H9 (cell line): ENCODE results near the gene RUNX2. TPM values are rescaled to one million over a fixed set of nuclear protein-coding genes. Genes with fewer than 3 reads are reported as not detected.

ENCODE experiments used
- DNase-seq: peaks from one replicate; pipeline ENCODE4 v3.0.0-alpha.2; 2017
- H2AFZ ChIP-seq: one replicate; pipeline ENCODE4 v1.6.1; 2013; ENCODE audit warnings: mild to moderate bottlenecking, low read length, control low read depth, moderate library complexity
- H2AK5ac ChIP-seq: 2 replicates; pipeline ENCODE4 v1.6.1; 2013; ENCODE audit warnings: low read length, control low read depth, mixed read lengths; ENCODE audit not compliant: insufficient read length
- H2BK120ac ChIP-seq: one replicate; pipeline ENCODE4 v1.6.1; 2013; ENCODE audit warnings: low read depth, mild to moderate bottlenecking, low read length, control low read depth, inconsistent platforms; ENCODE audit not compliant: poor library complexity, severe bottlenecking
- H2BK12ac ChIP-seq: 2 replicates; pipeline ENCODE4 v1.6.1; 2013; ENCODE audit warnings: low read length, control low read depth, mixed read lengths, low read depth; ENCODE audit not compliant: insufficient read length
- H2BK15ac ChIP-seq: 2 replicates; pipeline ENCODE4 v1.6.1; 2013; ENCODE audit warnings: low read depth, low read length, control low read depth
- H2BK20ac ChIP-seq: one replicate; pipeline ENCODE4 v1.6.1; 2013; ENCODE audit warnings: low read depth, mild to moderate bottlenecking, low read length, control low read depth, inconsistent platforms; ENCODE audit not compliant: poor library complexity, severe bottlenecking
- H2BK5ac ChIP-seq: 2 replicates; pipeline ENCODE4 v1.6.1; 2013; ENCODE audit warnings: low read length, control low read depth, mixed read lengths; ENCODE audit not compliant: insufficient read length
- H3K14ac ChIP-seq: 2 replicates; pipeline ENCODE4 v1.6.1; 2013; ENCODE audit warnings: low read length, control low read depth; ENCODE audit not compliant: insufficient read depth
- H3K18ac ChIP-seq: 2 replicates; pipeline ENCODE4 v1.6.1; 2013; ENCODE audit warnings: low read depth, mild to moderate bottlenecking, mixed read lengths, low read length, control low read depth; ENCODE audit not compliant: insufficient read length
- H3K23ac ChIP-seq: 2 replicates; pipeline ENCODE4 v1.6.1; 2013; ENCODE audit warnings: low read length, control low read depth, mixed read lengths, low read depth; ENCODE audit not compliant: insufficient read length
- H3K23me2 ChIP-seq: 2 replicates; pipeline ENCODE4 v1.6.1; 2013; ENCODE audit warnings: low read depth, mild to moderate bottlenecking, mixed read lengths, low read length, control low read depth; ENCODE audit not compliant: insufficient read length, poor library complexity, severe bottlenecking
- H3K27ac ChIP-seq: 2 replicates; pipeline ENCODE4 v1.5.1; 2013; ENCODE audit warnings: low read length, control low read depth, mixed read lengths, low read depth; ENCODE audit not compliant: insufficient read length
- H3K27me3 ChIP-seq: 2 replicates; pipeline ENCODE4 v1.6.1; 2013; ENCODE audit warnings: low read length, control low read depth, inconsistent platforms; ENCODE audit not compliant: insufficient read depth
- H3K4ac ChIP-seq: 2 replicates; pipeline ENCODE4 v1.6.1; 2013; ENCODE audit warnings: low read depth, mild to moderate bottlenecking, control low read depth, inconsistent platforms, low read length, moderate library complexity
- H3K4me1 ChIP-seq: 2 replicates; pipeline ENCODE4 v1.6.1; 2013; ENCODE audit warnings: low read length, control low read depth, inconsistent platforms; ENCODE audit not compliant: insufficient read depth
- H3K4me2 ChIP-seq: 2 replicates; pipeline ENCODE4 v1.6.1; 2013; ENCODE audit warnings: low read length, control low read depth, mixed read lengths; ENCODE audit not compliant: insufficient read length, insufficient read depth
- H3K56ac ChIP-seq: 2 replicates; pipeline ENCODE4 v1.6.1; 2013; ENCODE audit warnings: low read depth, mild to moderate bottlenecking, mixed read lengths, low read length, control low read depth; ENCODE audit not compliant: insufficient read length
- H3K79me1 ChIP-seq: 2 replicates; pipeline ENCODE4 v1.6.1; 2013; ENCODE audit warnings: low read depth, mild to moderate bottlenecking, moderate library complexity, low read length, control low read depth, inconsistent platforms; ENCODE audit not compliant: insufficient read depth, poor library complexity, severe bottlenecking
- H3K79me2 ChIP-seq: 2 replicates; pipeline ENCODE4 v1.6.1; 2013; ENCODE audit warnings: low read length, control low read depth, inconsistent platforms; ENCODE audit not compliant: insufficient read depth
- H3K9ac ChIP-seq: 2 replicates; pipeline ENCODE4 v1.6.1; 2013; ENCODE audit warnings: low read length, control low read depth, mixed read lengths; ENCODE audit not compliant: insufficient read length; ENCODE audit errors: extremely low read depth
- H3K9me3 ChIP-seq: one replicate; pipeline ENCODE4 v1.6.1; 2013; ENCODE audit warnings: low read depth, low read length, inconsistent platforms; ENCODE audit not compliant: control insufficient read depth
- H3T11ph ChIP-seq: one replicate; pipeline ENCODE4 v1.6.1; 2013; ENCODE audit warnings: mild to moderate bottlenecking, low read length, control low read depth, inconsistent platforms
- H4K20me1 ChIP-seq: one replicate; pipeline ENCODE4 v1.6.1; 2013; ENCODE audit not compliant: control insufficient read depth, insufficient read length, insufficient read depth
- H4K5ac ChIP-seq: 2 replicates; pipeline ENCODE4 v1.6.1; 2013; ENCODE audit warnings: low read depth, mild to moderate bottlenecking, mixed read lengths, low read length, control low read depth; ENCODE audit not compliant: insufficient read length
- H4K8ac ChIP-seq: replicated peaks from 2 replicates; pipeline ENCODE4 v1.6.1; 2013; ENCODE audit warnings: low read length, control low read depth, mixed read lengths, low read depth; ENCODE audit not compliant: insufficient read length
- H4K91ac ChIP-seq: 2 replicates; pipeline ENCODE4 v1.6.1; 2013; ENCODE audit warnings: low read depth, mild to moderate bottlenecking, moderate library complexity, mixed read lengths, low read length, control low read depth; ENCODE audit not compliant: insufficient read length
- H3K27ac Mint-ChIP-seq, 3 experiments: 2 replicates in 2 of 3; 3 replicates in 1 of 3; pipeline ENCODE4 v1.8.0; 2020 to 2021; ENCODE audit warnings: mixed read lengths in 3 of 3, mild to moderate bottlenecking in 1 of 3, moderate library complexity in 1 of 3
- H3K27me3 Mint-ChIP-seq: 2 replicates; pipeline ENCODE4 v1.8.0; 2021; ENCODE audit warnings: low read depth, mild to moderate bottlenecking, moderate library complexity, mixed read lengths
- H3K36me3 Mint-ChIP-seq, 3 experiments: 2 replicates in 2 of 3; 3 replicates in 1 of 3; pipeline ENCODE4 v1.8.0; 2020 to 2021; ENCODE audit warnings: low read depth in 3 of 3, mixed read lengths in 3 of 3; ENCODE audit not compliant: insufficient read depth in 1 of 3
- H3K4me1 Mint-ChIP-seq, 2 experiments: 2 replicates each; pipeline ENCODE4 v1.8.0; 2020; ENCODE audit warnings: mixed read lengths in 2 of 2
- H3K4me3 Mint-ChIP-seq, 2 experiments: 2 replicates in 1 of 2; 3 replicates in 1 of 2; pipeline ENCODE4 v1.8.0; 2020 to 2021; ENCODE audit warnings: mild to moderate bottlenecking in 2 of 2, mixed read lengths in 2 of 2, moderate library complexity in 1 of 2
- H3K9me3 Mint-ChIP-seq, 2 experiments: 2 replicates in 1 of 2; 3 replicates in 1 of 2; pipeline ENCODE4 v1.8.0; 2020; ENCODE audit warnings: mild to moderate bottlenecking in 2 of 2, mixed read lengths in 2 of 2, moderate library complexity in 1 of 2
- CTCF ChIP-seq: fragments of 200-600 bp; sonication (generic); conservative IDR thresholded peaks from 3 replicates; pipeline ENCODE4 v1.8.0; 2021; ENCODE audit warnings: antibody characterized with exemption, mild to moderate bottlenecking
- WGBS: extraction: QIAGEN DNeasy Blood & Tissue Kit; methylation state at CpG from one replicate; pipeline ENCODE4 v1.1.7; 2013; ENCODE audit warnings: missing lambda C conversion rate, low lambda C conversion rate, mixed read lengths; ENCODE audit not compliant: insufficient read length; ENCODE audit errors: extremely low coverage; 5-methylcytosine and 5-hydroxymethylcytosine counted together
- total RNA-seq: library from RNA; stranded (reverse); gene quantifications from 2 replicates; pipeline ENCODE4 v1.2.1, GENCODE V29; 2021

RUNX2 gene
- total RNA-seq, 1 experiment from 2014 or later = 0.15 TPM

- Histone ChIP-seq H4K5ac (no peak overlapping the region), H3K56ac (no peak overlapping the region)
- H3K9me3 Mint-ChIP-seq = no peaks in the 10 kb centered on the region
Observed at GRCh38 chr6:45375449-45375848, 47.3 kb downstream of the RUNX2 start.

More at GRCh38 chr6:45375449-45375848, 47.3 kb downstream of the RUNX2 start:
- Histone ChIP-seq H2BK20ac (no peak overlapping the region), H2BK15ac (no peak overlapping the region), H2AFZ (no peak overlapping the region), H3K18ac (no peak overlapping the region), H3K27me3 (no peaks in the 10 kb centered on the region), H3K23me2 (peaks cover 7% of the 10 kb centered on the region), H4K20me1 (no peaks in the 10 kb centered on the region), H3K9ac (no peak overlapping the region), H3K4me2 (no peak overlapping the region), H3K9me3 (no peaks in the 10 kb centered on the region), H3K27ac (no peak overlapping the region), H3K4me1 (no peaks in the 10 kb centered on the region), H2AK5ac (no peak overlapping the region), H3K4ac (no peak overlapping the region), H3T11ph (no peak overlapping the region), H3K14ac (no peak overlapping the region), H4K8ac (no peak overlapping the region), H3K23ac (no peak overlapping the region), H3K79me1 (no peaks in the 10 kb centered on the region), H3K79me2 (peaks cover 3% of the 10 kb centered on the region; the same call in 1 of the 2 replicates), H2BK12ac (no peak overlapping the region), H4K91ac (no peak overlapping the region), H2BK5ac (no peak overlapping the region), H2BK120ac (no peak overlapping the region)
- no peaks in the 10 kb centered on the region for H3K27me3 Mint-ChIP-seq
- DNase-seq = no peak
- no peaks in the 10 kb centered on the region for H3K36me3 Mint-ChIP-seq
- H3K4me1 Mint-ChIP-seq = peaks cover 14 to 19% of the 10 kb centered on the region in 2 experiments
- no peak for TF ChIP-seq CTCF
- no CpG with 5 or more reads among the region's 3 CpGs for WGBS
- H3K27ac Mint-ChIP-seq = no peak overlapping the region
- no peak overlapping the region for H3K4me3 Mint-ChIP-seq
